NOMO-1 treated with DMSO at 0.1 percent for 48 hours (cell line): Measurements from ENCODE around the gene ZNF709.
"Not testable (repeated sequence)": the region's sequence is repeated elsewhere in the genome, so short reads cannot be mapped to it uniquely, and the experiment has no call there.

Source experiments
- DNase-seq: peaks from one replicate; lab custom pipeline; 2025; ENCODE audit not compliant: unreplicated experiment; lab: John Stamatoyannopoulos, UW

The ZNF709 gene

GRCh38 chr19:12453495-12453894 is 31.1 kb downstream of the ZNF709 start:
- DNase-seq: no peak

GRCh38 chr19:12450844-12451243 is 33.8 kb downstream of the ZNF709 start:
- no peak for DNase-seq

GRCh38 chr19:12448808-12449207 is 35.8 kb downstream of the ZNF709 start:
- DNase-seq: no peak

GRCh38 chr19:12440541-12441316 is 43.9 kb downstream of the ZNF709 start, which contains the start of gene ZNF443:
Gene ZNF443, minus strand, starts transcription at chr19:12441021. Its CDS starts 107 bp downstream, at chr19:12440914.
- DNase-seq: peak; percentile 96

- not testable (repeated sequence) for DNase-seq
Observed at GRCh38 chr19:12439686-12440540, 44.7 kb downstream of the ZNF709 start.

GRCh38 chr19:12430726-12431299 is 53.8 kb downstream of the ZNF709 start:
- DNase-seq: not testable (repeated sequence)

- no peak for DNase-seq
Observed at GRCh38 chr19:12425888-12426274, 58.7 kb downstream of the ZNF709 start.

GRCh38 chr19:12425236-12425887 is 59.3 kb downstream of the ZNF709 start:
- DNase-seq: no peak

GRCh38 chr19:12417273-12417672 is 67.3 kb downstream of the ZNF709 start:
- not testable (repeated sequence) for DNase-seq

GRCh38 chr19:12411893-12412292 is 72.7 kb downstream of the ZNF709 start:
- DNase-seq: no peak
